Activated CD4-positive, alpha-beta T cell treated with anti-CD3 and anti-CD28 coated beads, Interleukin-2, Interleukin-6, amounts not matched to agents 100 ng/mL and 50 ng/mL, durations not matched to agents 16 hours and 8 hours (primary cell): ENCODE measurements around the gene WDR45.
"Not testable (repeated sequence)": the region's sequence is repeated elsewhere in the genome, so short reads cannot be mapped to it uniquely, and the experiment has no call there.

ENCODE experiments used
- DNase-seq: peaks from one replicate; pipeline ENCODE4 v3.0.0-alpha.2; 2020

The WDR45 gene

GRCh38 chrX:49079489-49080428 lies at the start of gene WDR45:
WDR45 (minus strand) TSS chrX:49079887; CDS start chrX:49078095, 1,792 bp downstream.
- DNase-seq, result peak; percentile 76

DNA sequence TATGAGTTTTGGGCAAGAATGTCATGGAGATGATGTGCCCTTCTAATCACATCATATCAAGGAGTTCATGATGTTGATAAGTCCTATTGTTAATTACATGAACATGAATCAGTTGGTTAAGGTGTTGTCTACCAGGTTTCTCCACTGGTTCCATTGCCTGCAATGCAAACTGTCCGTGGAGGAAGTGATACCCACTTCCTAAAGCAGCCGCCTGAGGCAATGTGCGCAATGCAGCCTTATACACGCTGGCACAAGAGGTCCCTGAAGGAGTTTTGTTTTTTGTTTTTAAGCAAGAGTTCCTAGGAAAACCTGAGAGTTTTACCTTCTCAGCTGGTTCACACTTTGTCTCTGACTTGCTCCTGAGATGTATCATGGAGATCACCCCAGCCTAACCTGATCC lies 49.7 kb upstream of the WDR45 start:
- no peak for DNase-seq

DNA sequence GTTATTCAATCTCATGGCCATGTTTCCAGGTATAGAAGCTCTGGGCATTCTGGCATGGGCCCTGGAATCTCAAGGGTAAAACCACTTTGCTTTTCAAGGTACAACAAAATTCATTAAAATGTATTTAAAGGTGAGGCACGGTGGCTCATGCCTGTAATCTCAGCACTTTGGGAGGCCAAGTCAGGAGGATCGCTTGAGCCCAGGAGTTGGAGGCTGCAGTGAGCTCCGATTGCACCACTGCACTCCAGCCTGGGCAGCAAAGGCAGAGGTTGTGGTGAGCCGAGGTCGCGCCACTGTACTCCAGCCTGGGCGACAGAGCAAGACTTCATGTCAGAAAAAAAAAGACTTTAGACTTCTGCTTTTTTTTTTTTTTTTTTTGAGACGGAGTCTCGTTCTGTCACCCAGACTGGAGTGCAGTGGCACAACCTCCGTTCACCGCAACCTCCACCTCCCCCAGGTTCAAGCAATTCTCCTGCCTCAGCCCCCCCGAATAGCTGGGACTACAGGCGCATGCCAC lies 48.1 kb upstream of the WDR45 start:
- DNase-seq, result not testable (repeated sequence)

DNA sequence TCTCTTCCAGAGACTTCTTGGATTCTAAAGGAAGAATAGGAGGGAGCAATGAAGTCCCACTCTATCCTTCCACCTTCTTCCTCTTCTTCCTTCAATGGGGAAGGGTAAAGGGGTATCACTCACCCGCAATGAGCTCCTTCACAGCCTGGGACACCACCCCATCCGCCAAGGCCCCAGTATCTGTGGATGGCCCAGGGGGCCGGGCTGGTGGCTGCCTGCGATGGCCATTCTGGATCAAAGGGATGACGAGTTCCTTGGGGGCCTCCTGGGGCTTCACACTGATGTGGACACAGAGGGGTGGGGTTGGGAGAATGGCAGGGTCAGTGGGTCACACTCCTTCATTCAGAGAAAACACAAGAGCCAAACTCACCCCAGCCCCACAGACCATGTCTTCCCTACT lies 42.8 kb upstream of the WDR45 start:
- DNase-seq, result no peak

- DNase-seq, result no peak
Measured at GRCh38 chrX:49120091-49120490, 40.4 kb upstream of the WDR45 start.

GRCh38 chrX:49117581-49117980 lies 37.9 kb upstream of the WDR45 start:
- no peak for DNase-seq

GRCh38 chrX:49116716-49117115 lies 37.0 kb upstream of the WDR45 start:
- DNase-seq, result no peak

DNA sequence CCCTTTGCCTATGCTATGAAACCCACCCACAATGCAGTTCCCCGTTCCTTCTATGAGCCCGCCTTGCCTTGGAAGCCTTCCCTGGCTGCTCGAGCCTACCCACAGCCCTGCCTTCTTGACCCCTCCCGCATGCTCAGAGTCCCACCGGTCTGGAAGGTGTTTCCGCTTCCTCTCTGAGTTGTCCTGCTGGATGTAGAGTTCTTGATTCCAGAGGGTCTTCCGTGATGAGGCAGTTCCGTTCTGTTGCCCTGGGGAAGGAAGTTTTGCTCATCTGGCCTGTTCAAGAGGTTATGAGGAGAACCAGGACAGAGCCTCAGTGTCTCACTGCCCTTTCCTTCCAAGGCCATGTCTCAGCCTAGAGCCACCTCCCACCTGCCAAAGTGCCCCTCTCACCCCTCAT lies 36.4 kb upstream of the WDR45 start:
- DNase-seq, result no peak

- DNase-seq, result no peak
Measured at GRCh38 chrX:49111791-49112190, 32.1 kb upstream of the WDR45 start.

GRCh38 chrX:49110417-49110816 lies 30.7 kb upstream of the WDR45 start:
- no peak for DNase-seq

GRCh38 chrX:49108641-49109040 lies 29.0 kb upstream of the WDR45 start:
- no peak for DNase-seq

GRCh38 chrX:49106930-49107329 lies 27.2 kb upstream of the WDR45 start:
- DNase-seq, result no peak

DNA sequence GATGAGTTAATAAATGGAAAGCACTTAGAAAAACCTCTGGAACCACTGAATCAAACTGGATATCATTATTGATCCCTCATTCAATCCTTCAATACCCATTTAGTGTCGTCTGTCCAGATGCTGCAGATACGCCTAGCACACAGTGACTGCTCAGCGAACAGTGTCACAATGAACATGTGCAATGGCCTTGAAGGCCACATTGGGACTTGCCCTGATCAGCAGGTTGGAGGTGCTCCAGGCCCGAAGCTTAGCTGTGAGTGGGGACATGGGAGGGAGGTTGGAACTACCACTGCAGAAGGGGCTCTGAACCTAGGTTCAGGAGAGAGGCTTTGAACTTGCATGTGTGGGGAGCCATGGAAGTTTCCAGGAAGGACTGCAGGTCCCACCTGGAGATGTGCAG lies 26.6 kb upstream of the WDR45 start:
- DNase-seq, result no peak

DNA sequence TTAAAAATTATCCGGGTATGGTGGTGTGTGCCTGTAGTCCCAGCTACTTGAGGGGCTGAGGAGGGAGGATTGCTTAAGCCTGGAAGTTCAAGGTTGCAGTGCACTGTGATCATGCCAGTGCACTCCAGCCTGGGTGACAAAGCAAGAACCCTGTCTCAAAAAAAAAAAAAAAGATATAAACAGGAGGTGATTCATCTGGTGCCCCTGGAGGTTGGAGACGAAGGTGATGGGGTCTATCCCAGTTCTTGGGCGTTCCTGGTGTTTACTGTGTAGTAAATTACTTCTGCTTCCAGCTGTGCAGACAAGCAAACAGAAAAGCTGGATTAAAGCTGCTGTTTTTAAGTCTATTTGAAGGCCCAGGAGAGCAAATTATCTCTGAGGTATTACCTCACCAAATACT lies 23.9 kb upstream of the WDR45 start:
- DNase-seq, result no peak

DNA sequence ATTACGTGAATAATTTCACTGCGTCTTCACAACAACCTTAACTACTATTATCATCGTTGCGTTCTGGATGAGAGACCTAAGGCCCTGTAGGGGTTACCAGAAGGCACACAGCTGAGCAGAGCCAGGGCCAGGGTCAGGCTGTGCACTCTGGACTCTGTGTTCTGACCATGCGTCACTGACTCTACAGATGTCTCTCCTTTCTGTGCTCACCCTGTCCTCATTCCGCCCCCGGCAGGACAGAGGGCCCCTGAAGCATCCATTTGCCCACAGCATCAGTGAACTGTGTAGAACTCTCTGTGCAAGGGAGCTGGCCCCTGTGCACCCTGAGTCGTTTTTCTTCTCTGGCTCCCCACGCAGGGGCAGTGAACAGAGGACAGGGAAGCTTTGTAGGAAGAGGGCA lies 22.5 kb upstream of the WDR45 start:
- no peak for DNase-seq

DNA sequence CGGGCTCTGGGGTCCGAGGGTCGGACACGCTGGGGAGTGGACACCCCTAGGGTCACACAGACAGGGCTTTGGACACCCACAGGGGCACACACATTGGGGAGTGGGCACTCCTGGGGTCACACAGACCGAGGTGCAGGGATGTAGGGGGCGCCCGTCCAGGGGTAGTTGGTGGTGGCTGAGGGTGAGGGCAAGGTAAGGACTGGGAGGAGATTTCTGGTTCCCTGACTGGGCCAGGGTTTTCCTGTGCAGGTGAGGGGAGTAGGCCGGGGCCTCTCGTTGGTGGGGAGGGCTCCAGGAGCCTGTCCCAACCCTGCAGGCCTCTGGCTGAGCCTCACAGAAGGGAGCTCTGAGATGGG lies 21.9 kb upstream of the WDR45 start:
- DNase-seq, result no peak

GRCh38 chrX:49100704-49101628 lies 21.3 kb upstream of the WDR45 start:
- DNase-seq, result peak; percentile 94

GRCh38 chrX:49096419-49096818 lies 16.7 kb upstream of the WDR45 start:
- DNase-seq, result no peak

GRCh38 chrX:49089553-49089952 lies 9.9 kb upstream of the WDR45 start:
- DNase-seq, result no peak

DNA sequence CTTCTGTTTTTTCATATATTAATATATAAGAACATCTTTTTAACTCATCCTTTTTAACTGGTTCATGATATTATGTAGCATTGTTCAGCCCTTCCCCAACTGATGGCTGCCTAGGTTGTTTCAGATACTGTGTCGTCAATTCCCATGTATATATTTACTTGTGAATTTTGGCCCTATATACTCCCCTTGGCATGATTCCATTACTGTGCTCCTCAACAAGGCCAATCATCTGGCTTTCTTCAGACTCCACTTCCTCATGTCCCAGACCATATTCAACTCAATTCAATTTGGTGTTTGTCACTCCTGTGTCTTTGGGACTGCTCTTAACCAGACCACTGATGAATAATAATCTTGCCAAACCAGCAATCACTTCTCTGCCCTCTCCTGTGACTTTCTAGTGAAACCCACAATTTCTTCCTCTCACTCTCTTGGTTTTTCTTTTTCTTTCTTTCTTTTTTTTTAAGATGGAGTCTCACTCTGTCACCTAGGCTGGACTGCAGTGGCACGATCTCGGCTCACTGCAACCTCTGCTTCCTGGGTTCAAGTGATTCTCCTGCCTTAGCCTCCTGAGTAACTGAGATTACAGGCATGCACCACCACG lies 2.7 kb upstream of the WDR45 start:
- DNase-seq, result no peak

GRCh38 chrX:49077941-49078340 lies 1.7 kb downstream of the WDR45 start:
- no peak for DNase-seq

- no peak for DNase-seq
Measured at GRCh38 chrX:49075347-49075746, 4.3 kb downstream of the WDR45 start.
